HG02678 (cell line): Measurements from ENCODE around the gene JOSD1.

Experiments
- ATAC-seq: cut with Tn5 transposase; IDR thresholded peaks from one replicate; pipeline ENCODE4 v1.9.1; 2021; ENCODE audit warnings: mild to moderate bottlenecking, moderate library complexity; ENCODE audit not compliant: unreplicated experiment

Gene JOSD1

GRCh38 chr22:38733724-38734381 lies 33.1 kb upstream of the JOSD1 start:
- no peak for ATAC-seq

DNA sequence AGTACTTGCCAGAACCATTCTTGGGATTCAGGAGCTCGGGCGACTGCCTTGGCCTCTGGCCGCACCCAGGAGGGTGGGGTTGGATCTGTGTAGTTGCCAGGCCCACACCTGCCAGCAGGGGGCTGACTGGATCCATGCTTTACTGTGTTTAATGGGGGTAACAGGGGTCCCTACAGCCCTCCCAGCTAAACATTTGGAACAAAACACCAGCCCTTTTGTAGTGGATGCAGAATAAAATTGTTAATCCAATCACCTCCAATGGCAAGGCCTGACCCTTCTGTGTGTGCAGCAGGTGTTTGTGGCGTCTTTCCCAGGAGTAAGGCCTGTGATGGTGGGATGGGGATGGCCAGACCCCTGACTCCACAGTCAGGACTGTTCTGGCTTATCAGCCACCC lies 32.6 kb upstream of the JOSD1 start:
- no peak for ATAC-seq

GRCh38 chr22:38732251-38732815 lies 31.6 kb upstream of the JOSD1 start:
- no peak for ATAC-seq

- no peak for ATAC-seq
Measured at GRCh38 chr22:38731703-38732161, 31.0 kb upstream of the JOSD1 start.

- no peak for ATAC-seq
Measured at GRCh38 chr22:38730411-38730871, 29.7 kb upstream of the JOSD1 start.

DNA sequence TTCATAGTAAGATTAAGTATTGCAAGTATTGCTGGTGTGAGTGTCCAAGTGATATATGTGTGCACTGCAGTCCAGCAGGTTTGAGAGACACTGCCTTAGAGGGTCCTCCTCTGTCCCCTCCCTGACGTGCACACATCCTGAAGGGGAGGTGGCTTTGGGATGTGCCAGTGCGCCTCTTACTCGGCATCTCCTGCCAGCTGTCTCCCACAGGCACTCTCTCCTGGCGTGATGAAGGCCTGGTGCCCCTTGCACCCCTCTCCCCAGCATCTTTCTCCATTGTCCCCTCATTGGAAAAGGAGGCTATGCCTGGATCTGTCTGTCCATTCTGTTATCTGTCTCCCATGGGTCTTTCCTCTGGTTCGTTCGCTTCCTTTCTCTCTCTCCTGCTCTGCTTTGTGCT lies 29.2 kb upstream of the JOSD1 start:
- no peak for ATAC-seq

- no peak for ATAC-seq
Measured at GRCh38 chr22:38728871-38729796, 28.4 kb upstream of the JOSD1 start.

DNA sequence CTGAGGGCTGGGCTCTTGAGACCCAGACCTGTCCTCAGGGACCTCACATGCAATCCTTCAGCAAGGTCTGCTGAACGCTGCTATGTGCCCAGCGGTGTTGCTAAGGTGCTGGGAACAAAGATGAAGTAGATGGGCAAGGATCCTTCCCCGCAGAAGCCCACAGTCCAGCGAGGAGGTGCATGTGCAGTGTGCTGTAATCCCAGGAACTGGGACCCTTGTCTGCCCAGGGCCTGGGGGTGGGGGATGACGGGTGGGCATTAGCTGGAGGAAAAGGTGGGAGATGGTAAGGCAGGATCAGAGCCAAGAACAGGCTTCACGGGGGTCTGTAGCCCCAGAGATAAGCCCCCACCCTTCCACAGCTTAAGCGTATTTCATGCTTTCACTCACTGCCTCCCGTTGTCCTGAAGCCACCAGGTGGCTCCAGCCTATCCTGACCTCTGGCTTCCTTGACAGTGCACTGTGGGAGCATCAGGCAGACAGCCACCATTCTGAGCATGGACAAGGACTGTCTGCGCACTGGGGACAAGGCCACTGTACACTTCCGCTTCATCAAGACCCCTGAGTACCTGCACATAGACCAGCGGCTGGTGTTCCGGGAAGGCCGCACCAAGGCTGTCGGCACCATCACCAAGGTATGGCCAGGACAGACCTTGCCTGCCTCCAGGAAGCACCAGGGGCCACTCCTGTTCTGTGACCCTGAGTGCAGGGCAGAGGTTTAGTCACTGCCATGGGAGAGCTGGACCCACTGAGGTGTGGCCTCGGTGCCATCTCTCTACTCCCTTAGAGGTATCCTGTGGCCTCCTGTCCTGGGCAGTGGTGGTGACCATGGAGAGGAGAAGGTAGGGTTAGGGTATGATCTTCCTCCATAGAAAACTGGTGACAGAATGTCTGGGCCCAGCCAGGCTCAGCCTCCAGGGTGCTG lies 27.0 kb upstream of the JOSD1 start:
- no peak for ATAC-seq

DNA sequence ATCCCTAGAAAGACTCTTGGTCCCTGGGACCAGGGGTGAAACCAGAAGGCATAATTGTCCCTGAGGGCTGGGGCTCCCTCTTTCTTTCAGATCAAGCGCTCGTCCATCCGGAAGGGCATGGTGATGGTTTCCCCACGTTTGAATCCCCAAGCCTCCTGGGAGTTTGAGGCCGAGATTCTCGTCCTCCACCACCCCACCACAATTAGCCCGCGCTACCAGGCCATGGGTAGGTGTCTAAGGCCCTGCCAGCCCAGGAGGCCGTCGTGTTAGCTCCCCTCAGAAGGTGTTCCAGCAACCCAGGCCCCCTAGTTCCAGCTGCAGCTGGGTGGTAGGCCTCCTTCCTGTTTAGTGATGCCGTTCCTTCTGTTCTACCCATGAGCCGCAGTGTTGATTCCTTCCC lies 26.4 kb upstream of the JOSD1 start:
- ATAC-seq, result no peak

DNA sequence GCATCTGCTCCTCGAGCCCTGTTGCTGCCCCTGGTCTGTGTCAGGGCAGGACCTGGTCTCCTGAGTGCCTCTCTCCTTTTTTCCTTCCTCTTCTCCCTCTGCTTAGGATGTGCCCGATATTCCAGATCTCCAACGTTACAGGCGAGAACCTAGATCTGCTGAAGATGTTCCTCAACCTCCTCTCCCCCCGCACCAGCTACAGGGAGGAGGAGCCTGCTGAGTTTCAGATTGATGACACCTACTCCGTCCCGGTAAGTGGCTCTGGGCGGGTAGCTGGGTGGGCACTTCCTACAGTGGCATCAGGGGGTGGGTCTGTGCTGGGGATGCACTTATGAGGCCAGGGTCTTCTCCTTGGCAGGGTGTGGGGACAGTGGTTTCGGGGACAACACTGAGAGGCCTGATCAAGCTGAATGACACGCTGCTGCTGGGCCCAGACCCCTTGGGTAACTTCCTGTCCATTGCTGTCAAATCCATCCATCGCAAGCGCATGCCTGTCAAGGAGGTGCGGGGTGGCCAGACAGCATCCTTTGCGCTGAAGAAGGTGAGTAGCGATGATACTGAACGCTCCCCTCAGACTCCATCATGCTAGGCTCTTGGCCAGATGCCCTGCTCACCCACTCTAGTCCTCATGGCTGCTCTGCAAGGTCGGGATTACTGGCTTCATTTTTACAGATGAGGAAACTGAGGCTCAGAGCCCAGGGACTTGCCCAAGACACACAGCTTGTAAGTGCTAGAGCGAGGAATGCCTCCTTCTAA lies 25.3 kb upstream of the JOSD1 start:
- no peak for ATAC-seq

DNA sequence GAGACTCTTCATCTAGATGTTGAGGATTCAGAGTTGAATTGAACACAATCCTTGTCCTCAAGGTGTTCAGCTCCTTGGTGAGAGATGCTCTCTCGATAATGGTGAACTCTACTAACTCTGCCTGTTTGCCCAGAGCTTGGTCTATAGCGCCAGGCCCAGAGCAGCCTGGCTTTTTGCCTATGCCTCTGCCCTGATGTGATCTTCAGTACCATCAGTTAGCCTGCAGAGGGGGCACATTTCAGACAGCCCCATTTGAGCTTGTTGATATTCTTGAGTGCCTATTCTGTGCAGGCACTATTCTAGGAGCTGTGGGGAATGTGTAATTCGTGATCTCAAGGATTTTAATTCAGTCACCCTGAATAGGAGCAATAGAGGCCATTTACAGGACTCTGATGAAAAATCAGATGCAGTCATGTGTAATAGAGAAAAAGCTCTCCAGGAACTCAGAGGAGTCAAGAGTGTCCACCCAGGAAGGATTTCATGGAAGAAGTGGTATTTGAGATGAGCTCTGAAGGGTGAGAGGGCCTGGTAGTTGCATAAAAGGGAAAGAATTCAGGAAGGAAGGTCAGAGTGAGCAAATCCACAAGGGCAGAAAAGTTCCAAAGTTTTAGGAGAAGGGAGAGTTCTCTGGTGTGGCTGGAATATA lies 24.3 kb upstream of the JOSD1 start:
- no peak for ATAC-seq

DNA sequence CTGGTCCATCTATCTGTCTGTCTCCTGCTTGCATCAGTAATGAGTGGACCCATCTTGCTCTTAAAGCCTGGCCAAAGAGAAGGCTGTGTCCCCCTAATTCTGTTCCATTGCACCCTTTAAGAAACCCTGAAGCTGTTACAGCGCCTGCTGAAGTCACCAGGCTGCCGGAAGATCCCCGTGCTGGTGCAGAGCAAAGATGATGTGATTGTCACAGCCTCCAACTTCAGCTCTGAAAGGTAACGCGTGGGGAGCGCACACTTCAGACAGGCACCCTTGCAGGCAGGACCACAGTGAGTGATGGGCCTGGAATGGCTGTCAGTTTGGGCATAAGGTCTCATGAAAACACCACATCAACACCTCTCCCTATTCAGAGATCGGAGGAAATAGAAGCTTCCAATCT lies 23.4 kb upstream of the JOSD1 start:
- no peak for ATAC-seq

DNA sequence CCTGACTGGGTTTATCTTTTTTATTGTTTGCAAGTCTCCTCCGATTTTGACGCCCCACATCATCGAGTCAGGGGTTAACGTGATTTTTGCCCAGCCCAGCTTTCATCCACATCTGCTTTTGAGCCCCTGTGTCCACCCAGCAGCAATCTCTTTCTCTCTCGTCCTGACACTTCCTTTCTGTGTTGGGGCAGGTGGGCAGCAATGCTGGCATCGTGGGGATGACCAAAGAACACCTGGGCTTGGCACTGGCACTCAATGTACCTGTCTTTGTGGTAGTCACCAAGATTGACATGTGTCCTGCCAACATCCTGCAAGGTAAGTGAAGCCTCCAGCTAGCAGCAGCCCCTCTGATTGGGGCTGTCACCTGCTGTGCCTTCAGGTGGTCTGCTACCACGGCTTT lies 20.8 kb upstream of the JOSD1 start:
- no peak for ATAC-seq

DNA sequence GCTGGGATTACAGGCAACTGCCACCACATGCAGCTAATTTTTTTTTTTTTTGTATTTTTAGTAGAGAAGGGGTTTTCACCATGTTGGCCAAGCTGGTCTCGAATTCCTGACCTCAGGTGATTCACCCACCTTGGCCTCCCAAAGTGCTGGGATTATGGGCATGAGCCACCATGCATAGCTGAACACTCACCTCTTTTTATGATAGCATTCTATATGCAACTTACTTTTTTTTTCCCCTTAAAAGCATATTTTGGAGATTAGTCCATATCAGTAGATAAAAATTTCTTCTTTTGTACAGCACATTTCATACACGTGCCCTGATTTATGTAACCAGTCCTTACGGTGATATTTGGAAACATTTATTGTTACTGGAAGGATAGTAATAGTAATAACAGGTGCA lies 19.6 kb upstream of the JOSD1 start:
- ATAC-seq, result no peak

DNA sequence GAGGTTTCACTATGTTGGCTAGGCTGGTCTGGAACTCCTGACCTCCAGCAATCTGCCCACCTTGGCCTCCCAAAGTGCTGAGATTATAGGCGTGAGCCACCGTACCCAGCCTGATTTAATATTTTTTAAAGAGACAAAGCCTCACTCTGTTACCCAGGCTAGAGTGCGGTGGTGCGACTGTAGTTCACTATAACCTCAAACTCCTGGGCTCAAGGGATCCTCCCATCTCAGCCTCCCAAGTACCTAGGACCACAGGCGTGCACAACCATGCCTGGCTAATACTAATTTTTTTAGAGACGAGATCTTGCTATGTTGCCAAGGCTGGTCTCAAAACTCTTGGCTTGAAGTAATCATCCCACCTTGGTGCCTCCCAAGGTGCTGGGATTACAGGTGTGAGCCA lies 18.5 kb upstream of the JOSD1 start:
- no peak for ATAC-seq

- no peak for ATAC-seq
Measured at GRCh38 chr22:38718414-38718813, 17.7 kb upstream of the JOSD1 start.

DNA sequence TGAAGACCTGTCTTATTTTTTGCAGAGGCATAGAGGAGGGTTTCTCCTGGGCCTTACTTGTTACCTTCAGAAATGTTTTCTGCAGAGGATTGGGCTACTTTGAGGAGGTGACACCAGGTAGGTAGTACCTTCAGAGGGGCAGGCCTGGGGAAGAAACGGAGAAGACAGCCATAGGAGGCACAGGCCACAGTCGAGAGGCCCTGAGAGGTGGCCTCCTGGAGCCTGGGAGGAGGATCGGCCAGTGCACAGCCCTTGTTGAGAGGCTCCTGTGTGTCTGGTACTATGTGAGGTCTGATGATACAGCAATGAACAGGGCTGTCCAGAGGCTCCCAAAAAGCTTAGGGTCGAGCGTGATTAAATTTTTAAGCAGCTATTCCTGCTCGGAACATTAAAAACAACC lies 16.5 kb upstream of the JOSD1 start:
- ATAC-seq, result no peak

GRCh38 chr22:38716826-38717225 lies 16.1 kb upstream of the JOSD1 start:
- no peak for ATAC-seq

DNA sequence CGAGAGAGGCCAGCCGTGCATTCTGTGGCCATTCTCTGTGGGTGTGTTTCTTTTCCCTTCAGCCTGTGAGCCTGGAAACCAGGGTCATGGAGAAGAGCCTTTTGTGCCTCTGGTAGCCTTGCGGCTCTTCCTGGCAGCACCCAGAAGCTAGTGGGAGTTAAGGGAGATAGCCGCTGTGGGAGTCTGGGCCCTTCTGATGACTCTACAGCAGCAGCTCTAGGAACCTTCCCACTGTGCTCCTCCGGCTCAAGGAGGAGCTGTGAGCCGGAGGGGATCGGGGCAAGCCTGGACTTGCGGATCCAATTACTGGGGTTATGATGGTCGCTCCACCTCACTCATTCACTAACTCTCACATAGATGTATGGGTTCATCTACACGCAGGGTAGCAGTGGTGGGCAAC lies 15.5 kb upstream of the JOSD1 start:
- no peak for ATAC-seq

DNA sequence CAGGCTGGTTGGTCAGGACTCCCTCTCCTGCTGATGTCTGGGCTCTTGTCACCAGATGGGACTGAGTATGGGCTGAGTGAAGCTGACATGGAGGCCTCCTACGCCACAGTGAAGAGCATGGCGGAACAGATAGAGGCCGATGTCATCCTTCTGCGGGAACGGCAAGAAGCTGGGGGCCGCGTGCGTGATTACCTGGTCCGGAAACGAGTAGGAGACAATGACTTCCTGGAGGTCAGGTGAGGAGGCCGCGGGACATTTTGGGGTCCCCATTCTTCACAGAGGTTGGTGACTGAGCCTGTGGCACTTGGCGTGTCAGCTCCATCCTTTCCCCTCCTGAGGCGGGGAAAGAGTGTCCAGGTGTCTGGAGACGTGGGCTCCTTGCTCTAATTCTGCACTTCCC lies 15.1 kb upstream of the JOSD1 start:
- no peak for ATAC-seq
